Activated T-cell treated with anti-CD3 and anti-CD28 coated beads for 48 hours (primary cell): Measurements from ENCODE around the gene FBN3.

Experiments used
- DNase-seq: peaks from one replicate; pipeline ENCODE4 v3.0.0-alpha.2; 2020; ENCODE audit warnings: low read depth

The FBN3 gene

DNA sequence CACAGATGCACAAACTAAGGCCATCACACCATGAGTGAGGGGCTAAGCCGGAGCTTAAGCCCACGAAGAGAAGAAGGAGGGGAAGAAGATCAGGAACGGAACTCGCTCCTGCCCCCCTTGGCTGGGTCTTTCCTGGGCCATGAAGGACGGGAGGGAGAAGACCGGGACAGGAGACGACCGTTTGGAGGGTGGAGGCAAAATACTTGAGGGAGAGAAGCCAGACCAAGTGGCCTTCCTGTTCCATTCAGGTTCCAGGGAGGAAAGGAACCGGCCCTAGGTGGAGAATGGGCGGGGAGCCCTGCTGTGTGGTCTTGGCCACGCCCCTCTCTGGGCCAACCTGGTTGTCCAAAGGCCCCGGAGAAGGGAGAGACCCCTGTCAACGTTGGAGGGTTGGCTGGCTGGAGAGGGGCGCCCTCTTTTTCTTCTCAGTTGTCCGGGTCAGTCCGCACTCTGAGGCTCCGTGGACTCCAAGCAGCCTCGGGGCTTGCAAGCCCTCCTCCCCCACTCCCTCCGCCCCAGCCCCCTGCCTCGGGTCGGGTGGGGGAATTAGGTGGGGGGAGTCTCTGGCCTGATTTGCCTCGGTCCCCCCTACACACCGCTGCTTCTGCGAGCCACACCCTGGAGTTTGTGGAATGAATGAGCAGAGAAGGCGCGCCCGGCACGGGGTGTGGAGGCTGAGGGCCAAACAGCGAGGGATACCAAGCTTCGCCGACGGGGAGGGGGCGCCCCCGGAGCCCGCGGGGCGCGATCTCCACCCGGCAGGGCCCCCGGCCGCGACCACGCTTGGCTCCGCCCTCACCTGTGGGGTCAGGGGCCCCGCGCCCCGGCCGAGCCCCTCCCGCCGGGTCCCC lies 757 bp downstream of the FBN3 start:
- no peak for DNase-seq

DNA sequence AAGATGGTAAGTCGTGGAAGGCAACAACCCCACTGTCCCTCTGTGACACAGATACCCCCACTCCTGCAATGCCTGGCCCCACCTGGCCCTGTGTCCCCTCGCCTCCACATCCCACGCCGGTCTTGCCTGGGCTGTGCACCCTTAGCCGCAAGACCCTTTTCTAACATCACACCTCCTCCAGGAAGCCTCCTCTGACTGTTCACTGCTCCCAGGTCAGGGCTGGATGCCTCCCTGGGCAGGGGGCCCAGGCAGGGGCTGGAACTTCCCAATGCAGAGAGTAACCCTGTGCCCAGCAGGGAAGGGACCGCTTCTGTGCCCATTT lies 1.3 kb downstream of the FBN3 start:
- no peak for DNase-seq

DNA sequence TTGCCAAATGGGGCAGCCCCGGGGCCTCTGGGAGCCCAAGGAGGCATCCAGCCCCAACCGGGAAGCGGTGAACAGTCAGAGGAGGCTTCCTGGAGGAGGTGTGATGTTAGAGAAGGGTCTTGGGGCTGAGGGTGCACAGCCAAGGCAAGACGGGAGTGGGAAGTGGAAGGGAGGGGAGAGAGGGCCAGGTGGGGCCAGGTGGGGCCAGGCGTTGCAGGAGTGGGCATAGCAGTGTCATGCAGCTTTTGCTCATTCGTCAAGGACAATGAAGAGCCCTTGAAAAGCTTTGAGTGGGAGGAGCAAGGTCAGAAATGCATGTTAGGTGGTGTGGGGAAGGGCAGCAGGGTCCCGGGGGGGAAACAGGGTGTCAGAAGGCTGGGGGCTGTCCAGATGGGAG lies 1.8 kb downstream of the FBN3 start:
- no peak for DNase-seq

DNA sequence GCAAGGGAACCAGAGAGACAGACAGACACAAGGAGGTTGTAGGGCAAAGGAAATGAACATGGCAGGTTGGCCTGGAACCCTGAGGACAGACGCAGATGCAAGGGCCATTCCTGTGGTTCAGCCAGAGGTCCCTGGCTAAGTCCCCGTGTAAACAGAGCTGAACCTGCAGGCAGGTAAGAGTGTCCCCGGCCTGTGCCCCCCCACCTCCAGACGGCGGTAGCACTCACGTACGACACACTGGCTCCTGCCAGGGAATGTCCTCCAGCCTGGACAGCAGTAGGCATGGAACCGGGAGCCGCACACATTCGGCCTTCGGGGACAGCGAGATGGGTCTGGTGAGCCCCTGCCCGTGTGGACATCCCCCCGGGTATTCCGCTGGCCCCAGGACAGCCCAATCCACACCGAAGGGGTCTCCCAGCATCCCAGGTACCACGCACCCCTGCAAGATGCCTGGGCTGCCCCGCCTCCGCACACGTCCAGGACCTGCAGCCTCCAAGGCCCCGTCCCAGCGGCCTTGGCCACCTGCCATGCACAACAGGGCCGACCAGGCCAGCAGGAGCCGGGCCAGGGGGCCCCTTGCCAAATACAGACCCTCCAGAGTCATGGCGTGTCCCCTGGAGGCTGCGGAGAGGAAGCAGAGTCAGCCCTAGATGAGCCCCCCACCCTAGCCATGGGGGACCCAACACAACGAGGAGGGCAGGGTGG lies 2.4 kb downstream of the FBN3 start:
- no peak for DNase-seq

DNA sequence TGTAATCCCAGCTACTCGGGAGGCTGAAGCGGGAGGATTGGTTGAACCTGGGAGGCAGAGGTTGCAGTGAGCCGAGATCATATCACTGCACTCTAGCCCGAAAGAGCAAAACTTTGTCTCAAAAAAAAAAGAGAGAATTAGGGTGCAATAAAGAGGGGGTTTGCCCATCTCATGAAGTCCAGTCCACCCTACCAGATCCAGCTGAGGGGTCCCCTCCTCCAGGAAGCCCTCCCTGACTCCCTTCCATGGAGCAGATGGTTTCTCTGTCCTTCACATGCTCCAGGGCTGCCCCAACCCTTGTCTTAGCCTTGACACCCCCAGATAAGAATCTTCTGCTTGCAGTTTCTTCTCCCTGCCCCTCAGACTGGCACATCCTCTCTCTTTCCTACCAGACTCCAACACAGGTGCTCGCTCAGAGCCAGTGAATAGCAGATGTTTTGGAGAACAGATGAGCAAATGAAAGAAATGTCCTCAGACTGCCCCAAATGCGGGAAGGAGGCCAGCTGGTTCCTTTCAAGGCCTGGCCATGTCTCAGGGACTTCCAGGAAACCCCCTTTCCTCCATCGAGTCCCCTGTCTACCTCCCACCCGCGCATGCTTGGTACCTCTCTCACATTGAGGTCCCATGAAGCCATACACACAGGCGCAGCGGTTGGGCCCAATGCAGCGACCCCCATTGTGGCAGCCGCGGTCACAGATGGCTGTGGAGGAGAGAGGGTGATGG lies 5.0 kb downstream of the FBN3 start:
- DNase-seq, result no peak

DNA sequence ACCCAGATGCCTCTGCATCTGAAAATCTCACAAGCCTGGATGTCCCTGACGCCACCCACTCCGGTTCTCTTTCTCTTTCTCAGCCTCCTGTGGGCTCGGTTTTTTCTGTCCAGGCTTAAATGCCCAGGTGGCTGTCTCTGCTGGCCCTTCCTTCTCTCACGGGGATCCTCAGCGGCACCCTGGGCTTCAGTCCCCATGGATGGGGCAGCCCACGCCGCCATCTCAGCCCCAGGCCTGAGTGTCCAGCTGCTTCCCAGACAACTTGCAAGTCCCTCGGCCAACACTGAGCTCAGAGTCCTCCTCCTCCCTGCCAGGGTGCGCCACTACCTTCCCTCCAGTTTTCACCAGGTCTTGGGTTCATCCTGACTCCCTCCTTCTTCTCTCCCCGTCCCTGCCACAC lies 6.4 kb downstream of the FBN3 start:
- no peak for DNase-seq

DNA sequence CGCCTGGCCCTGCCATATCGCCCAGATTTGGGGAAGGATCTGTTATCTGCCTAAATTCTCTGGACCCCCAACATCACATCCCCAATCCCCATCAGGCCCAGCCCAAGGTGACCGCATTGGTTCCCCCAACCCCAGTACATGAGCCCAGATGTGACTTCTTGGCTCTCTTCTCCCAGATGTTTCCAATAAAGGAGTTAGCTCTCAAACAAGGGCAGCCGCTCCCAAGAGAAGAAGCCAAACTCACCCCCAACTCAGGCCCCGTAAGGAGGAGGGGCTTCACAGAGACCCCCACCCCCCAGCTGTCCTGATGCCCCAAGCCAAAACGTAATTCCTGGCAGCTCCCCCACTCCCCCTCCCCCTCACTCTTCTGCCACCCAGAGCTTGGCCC lies 6.9 kb downstream of the FBN3 start:
- DNase-seq, result no peak

DNA sequence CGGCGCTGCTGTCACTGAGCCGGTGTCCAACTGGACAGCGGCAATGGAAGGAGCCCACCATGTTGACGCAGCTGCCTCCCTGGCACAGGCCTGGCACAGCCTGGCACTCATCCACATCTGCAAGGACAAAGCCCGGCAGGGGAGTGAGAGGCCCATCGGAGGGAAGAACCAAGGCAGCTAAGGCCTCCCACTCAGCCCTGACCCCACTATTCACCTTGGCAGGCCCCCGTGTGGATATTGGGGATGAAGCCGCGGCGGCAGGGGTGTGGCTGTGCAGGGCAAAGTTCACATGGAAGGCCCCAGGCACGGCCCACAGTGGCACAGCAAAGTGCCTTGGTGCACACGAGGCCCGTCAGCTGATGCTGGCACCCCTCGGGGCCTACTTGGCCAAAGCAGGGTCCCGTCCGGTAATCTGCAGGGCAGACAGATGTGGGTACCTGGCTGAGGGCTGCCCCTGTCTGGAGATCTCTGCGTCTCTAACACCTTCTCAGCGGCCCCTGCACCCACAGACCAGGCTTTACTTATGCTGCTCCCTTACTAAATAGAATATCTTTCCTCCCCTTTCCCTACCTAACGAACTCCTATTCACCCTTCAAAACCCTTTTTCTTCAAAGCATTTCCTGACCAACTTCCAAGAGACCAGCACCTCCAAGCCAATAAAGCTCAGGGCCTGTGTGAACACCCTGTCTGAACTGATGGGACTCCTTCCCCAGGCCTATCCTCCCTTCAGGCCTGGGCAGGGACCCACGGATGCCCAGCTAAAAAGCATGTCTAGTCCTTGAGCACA lies 7.5 kb downstream of the FBN3 start:
- DNase-seq, result no peak

DNA sequence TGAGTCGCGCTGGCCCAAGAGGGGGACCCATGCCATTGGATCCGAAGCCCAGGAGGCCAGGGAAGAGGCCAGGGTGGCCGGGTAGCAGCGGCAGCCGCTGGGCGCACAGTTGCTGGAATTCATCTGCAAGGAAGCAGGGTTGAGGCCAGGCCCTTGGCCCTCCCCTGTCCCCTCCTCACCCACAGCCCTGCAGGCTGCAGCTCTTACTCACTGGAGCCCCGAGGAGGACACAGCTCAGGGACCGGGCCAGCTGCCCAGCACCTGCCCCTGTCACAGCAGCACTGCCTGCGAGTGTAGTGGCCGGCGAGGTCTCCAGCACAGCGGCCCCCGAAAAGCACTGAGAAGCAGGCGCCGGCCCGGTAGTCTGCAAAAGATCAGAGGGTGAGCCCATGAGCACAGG lies 11.2 kb downstream of the FBN3 start:
- DNase-seq, result no peak

DNA sequence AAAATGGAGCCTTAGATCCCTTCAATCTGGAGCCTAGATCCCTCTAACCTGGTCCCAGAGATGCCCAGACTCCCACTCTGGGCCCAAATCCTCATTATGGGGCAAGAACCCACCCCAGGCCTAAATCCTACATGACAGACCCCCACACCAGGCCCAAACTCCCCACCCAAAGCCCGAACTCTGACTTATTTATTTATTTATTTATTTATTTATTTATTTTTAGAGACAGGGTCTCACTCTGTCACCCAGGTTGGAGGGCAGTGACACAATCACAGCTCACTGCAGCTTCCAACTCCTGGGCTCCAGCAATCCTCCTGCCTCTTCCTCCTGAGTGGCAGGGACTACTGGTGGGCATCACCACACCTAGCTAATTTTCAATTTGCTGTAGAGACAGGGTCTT lies 12.0 kb downstream of the FBN3 start:
- DNase-seq, result no peak

DNA sequence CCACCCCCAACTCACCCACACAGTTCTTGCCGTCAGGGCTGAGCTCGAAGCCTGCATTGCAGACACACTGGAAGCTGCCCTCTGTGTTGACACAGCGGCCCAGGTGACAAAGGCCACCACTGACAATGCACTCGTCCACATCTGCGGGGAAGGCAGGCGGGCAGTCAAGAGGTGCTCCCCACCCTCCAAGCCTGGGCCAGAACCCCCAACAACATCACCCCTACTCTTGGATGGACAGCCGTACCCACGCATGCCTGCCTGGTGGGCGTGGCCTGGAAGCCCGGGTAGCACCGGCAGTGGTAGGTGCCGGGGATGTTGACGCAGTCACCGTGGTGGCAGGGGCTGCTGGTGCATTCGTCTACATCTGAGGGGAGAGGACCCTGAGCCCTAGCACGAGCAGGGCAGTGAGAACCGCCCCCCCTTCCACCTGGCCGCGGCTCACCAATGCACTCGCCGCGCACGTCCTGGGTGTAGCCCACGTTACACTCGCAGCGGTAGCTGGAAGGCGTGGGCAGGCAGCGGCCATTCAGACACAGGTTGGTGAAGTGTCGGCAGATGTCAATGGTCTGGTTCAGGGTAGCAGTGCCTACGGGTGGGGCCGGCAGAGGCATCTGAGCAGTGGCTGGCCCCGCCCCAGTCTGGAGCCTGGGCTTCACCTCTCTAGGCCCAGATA lies 13.3 kb downstream of the FBN3 start:
- DNase-seq, result no peak

DNA sequence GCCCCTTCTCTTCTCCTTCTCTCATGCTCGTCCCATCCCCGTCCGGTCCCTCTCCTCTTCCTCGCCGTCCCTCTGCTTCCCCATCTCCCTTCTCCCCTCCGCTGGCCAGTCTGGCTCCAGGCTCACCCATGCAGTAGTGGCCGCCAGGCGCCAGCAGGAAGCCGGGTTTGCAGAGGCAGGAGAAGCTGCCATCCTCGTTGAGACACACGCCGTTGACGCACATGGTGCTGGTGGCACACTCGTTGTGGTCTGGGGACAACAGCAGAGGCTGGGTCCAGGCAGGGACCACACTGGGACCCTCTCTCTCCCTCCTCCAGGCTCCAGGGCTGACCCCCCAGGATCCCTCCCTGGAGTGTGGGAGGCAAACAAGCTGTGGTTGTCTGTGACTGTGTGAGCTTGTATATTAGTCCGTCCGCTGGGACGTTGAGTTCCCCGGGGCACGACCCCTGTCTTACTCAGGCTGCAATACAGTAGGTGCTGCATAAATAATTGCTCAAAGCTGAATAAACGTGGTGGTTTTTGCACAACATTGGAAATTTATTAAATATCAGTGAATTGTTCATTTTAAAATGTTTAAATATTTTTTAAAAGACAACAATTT lies 16.4 kb downstream of the FBN3 start:
- no peak for DNase-seq

DNA sequence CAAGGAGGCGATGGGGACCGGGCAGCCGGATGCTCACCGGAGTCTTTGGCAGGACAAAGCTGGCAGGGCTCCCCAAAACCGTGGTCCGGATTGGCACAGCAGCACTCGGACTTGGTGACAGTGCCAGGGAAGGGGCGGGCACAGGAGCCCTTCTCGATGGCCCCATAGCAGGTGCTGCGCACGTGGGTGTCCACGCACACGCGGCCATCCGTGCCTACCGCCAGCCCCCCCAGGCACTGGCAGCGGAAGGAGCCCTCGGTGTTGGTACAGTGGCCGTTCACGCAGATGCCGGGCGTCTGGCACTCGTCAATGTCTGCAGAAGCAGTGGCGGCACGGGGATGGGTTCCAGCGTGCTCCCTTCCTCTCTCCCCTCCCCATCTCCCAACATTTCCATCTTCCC lies 17.9 kb downstream of the FBN3 start:
- DNase-seq, result no peak

DNA sequence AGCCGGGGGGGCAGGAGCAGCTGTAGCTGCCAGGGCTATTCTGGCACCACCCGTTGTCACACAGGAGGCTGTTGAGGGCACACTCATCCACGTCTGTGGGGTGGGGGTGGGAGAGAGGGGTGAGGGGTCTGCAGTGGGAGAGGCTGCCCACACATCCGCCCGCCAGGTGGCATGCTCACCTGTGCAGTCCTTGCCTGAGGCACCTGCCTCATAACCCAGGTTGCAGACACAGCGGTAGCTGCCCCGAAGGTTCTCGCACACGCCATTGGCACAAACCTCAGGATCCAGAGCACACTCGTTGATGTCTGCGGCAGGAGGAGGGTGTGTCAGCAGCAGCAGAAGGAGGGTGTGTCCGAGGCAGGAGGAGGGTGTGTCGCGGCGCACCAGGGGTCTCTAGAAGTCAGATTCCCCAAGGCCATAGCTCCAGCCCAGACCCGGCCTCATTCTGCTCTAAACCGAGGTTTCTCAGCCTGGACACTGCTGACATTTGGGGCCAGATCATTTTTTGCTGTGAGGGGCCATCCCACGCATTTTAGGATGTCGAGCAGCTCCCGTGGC lies 20.3 kb downstream of the FBN3 start:
- no peak for DNase-seq

DNA sequence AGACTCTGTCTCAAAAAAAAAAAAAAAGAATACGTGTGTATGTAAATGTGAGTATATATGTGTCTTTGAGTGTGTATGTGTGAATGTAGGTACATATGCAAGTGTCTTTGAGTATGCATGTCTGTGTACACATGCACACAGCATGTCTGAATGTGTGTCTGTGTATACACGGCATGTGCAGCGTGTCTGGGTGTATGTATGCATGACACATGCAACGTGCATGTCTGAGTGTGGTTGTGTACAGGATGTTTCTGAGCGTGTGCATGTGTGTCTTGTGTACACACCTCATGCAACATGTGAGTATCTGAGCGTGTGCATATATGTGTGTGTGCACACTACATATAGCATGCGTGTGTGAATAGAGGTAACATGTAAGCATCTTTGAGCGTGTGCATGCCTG lies 20.8 kb downstream of the FBN3 start:
- no peak for DNase-seq

DNA sequence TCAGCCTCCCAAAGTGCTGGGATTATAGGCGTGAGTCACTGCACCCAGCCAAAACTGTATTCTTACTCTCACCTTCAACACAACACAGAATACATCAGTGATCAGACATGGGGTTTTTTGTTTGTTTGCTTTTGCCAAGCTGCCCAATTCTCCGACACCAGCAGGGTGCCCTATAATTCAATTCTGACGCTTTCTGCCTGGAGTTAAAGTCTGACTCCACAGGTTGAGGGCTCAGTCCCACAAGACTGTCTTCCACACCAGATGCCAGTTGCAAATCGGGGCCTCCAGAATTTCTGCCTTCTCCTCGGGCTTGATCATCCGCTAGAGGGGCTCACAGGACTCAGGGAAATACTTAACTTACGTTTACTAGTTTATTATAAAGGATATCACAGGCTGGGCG lies 22.1 kb downstream of the FBN3 start:
- DNase-seq, result no peak

DNA sequence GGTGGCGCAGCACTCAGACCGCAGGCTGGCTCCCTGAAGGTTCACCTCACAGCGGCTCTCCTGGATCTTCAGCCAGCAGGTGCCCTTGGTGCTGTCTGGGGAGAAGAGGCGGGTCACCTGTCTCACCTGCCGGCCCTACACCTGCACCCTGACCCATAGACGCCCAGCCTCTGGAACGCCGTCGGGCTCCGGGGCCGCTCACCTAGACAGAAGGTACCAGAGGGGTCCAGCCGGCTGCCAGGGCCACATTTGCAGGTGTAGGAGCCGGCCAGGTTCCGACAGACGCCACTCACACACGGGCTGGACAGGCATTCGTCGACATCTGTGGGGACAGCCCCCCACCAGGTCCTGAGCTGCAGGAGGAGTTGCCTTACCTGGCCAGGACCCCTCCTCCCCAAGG lies 22.9 kb downstream of the FBN3 start:
- no peak for DNase-seq

DNA sequence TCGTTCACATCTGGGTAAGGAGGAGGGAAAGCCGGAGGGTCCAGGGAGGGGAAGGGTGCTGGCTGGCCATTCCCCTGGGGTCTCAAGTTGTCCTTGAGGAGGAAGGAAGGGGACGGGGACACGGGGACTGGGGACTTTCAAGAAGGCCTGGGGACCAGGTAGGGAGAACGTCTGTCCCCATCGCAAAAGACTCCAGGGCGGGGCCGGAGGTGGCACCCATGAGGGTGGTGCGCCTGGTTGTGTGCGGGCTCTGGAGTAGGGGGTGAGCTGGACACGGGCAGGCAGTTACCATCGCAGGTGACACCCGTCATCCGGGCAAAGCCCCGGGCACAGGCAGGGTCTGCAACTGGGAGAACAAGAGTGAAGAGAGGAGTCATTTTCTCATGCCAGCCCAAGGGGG lies 23.4 kb downstream of the FBN3 start:
- no peak for DNase-seq

DNA sequence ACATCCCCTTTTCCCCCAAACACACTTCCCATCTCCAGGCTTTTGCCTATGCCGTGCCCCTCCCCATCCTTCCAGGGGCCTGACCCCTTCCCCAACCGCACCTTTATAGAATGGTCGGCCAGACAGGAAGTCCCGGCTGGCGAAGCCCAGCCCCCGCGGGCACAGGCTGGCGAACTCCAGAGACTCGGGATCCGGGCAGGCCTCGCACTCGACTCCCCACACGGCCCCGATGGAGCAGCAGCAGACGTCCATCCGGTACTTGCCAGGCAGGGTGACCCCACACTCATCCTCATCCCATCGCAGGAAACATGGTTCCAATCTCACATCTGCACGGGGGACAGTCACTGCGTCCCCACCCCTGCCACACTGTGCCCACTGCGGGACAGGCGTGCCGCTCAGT lies 25.7 kb downstream of the FBN3 start:
- no peak for DNase-seq

DNA sequence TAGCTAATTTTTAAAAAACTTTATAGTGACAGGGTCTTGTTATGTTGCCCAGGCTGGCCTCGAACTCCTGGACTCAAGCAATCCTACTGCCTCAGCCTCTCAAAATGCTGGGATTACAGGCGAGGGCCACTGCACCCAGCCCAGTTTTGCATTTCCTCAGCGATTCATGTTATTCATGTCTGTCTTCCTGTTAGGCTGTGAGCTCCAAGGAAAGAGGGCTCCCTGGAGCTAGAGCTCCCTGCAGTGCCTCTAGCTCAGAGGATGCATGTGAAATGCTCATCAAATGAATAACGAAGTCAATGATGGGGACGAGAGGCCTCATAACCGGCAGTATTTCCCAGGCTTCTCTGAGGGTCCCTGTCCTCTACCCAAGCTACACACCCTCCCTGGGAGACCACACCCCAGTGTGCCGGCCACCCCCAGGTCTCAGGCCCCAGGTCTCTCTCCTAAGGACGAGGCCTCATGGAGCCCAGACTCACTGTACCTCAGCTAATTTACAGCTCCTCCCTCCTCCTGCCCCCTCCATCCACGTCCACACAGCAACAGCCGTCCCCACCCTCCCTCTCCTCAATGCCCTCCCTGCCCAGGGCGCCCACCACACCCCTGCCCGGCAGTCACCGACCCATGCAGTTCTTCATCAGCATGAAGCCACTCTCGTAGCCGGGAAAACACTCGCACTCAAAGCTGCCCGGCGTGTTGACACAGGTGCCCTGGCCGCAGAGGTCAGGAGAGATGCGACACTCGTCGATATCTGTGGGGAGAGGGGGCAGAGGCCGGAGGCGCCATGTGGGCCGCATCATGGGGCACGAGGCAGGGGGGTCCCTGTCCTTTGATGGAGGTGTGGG lies 28.5 kb downstream of the FBN3 start:
- DNase-seq, result no peak
